ENCODE results near the gene JAG2.

- no peak for TF ChIP-seq POLR2A (IDR thresholded peaks at IDR 0.05)
- no peak for TF ChIP-seq CTCF (IDR thresholded peaks at IDR 0.05)
Measured at GRCh38 chr14:105166571-105167302, 1.8 kb downstream of the JAG2 start.

Measured in testis (tissue), 2 donors.